SW480 (cell line): Measurements from ENCODE around the gene MAPK4.
"Not testable (repeated sequence)": the region's sequence is repeated elsewhere in the genome, so short reads cannot be mapped to it uniquely, and the experiment has no call there.

Experiments
- DNase-seq: peaks from one replicate; pipeline ENCODE4 v3.0.0-alpha.2; 2016; ENCODE audit warnings: low spot score

Gene MAPK4

DNA sequence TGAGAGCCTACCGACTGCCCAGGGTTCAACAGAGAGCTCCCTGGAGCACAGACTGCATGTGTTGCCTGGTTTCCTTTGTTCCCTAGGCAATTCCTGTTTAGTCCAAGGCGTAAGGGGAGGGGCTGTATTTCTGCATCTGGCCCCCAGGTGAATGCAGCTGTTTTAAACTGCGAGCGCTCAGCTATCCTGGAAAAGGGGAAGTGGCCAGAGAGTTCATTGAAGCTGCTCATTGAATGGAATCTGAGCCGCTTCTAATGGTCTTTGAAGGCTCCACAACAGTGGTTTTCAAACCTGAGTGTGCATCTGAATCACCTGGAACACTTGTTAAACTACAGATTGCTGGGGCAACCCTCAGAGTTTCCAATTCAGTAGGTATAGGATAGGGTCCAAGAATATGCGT lies 18.1 kb downstream of the MAPK4 start:
- no peak for DNase-seq

DNA sequence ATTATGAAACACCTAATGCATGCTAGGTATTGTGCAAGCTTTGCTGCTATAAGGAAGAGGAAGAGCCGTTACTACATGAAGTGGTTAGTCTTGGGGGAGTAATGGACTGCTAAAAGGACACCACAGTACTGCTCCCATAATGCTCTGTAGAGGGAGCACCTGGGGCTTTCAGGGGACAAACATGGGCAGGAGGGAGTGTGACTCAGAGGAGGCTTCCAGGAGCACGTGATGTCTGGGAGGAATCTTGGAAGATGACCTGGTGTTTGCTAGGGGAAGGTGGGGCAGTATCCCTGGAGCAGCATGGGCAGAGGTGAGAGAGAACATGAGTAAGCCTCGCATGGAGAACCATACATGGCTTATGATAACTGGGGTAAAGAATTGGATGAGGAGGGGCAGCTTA lies 18.8 kb downstream of the MAPK4 start:
- DNase-seq = no peak

DNA sequence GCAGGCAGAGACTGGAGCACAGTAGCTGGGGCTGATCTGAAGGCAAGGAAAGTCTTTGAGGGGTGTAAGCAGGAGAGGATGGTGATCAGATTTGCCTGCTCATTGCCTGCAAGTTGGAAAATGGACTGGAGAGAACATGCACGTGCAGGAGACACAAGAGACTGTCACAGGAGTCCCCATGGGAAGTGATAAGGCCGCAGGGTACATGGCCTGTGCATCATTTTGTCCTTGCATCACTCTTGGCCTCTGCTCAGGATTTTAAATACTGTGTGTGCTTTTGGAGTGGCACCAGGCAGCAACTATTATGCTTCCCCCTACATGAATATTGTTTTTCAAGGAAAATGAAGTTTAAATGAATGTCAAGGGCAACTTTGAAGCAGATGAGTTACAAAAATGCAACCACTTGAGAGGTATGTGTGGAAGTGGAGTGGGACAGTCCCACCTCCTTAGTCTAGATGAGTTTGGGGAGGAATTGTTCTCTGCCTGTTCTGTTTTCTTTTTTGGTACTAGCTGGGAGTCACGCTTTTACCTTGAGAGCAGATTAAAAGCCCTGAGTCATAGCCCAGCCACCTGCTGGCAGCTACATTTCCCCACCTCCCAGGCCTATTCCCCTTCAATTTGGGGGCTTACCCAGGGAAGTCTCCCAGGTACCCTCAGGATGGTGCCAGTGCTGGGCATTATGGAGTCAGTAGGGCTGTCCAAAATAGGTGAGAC lies 19.3 kb downstream of the MAPK4 start:
- no peak for DNase-seq

DNA sequence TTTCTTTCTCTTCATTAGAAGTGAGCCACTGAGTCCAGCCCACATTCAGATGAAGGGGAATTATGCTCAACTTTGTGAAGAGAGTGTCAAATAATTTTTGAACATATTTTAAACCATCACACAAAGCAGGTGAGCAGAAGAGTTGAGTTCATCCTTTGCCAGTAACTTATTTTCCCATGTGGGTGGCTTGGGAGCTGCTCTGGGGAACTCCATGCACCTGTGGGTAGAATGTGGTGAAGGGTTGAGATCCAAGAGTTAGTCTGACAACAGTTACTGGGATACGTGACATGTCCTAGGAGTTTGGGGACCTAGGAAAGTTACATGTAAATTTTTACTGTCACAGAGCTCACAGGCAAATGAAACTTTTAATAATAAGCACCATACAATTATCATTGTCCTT lies 21.6 kb downstream of the MAPK4 start:
- DNase-seq = no peak

DNA sequence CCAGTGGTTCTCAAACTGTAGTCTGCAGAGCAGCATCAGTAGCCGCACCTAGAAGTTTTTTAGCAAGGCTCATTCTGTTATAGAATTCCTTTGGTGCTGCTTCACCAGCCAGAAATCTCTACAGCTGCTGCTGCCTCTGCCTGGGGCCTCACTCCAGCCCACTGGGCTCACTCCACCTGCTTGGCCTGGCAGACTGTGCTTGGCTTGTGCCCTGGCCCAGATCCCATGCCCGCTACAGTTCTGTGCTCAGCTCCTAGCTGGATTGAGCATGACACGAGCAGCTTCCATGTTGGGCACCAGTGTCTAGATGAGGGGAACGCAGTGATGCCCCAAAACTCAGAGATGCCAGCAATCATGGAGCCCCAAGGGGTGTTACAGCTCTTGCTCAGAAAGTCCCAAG lies 22.6 kb downstream of the MAPK4 start:
- no peak for DNase-seq

DNA sequence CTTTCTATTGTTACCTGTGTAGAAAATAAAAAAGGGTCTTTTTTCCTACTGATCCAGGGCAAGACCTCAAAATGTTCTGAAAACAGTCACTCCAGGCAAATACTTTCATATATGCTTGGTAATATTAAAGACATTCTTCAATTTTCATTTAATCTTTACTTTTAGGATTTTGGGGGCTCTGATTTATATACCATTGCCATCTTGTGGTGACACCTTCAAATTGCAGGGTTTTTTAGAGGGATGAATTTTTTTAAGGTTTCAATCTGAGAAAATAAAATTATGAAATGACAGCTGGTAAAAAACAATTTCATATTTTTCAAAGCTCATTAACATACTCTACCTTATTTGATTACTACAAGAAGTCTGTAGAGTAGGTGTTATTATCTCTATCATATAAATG lies 26.8 kb downstream of the MAPK4 start:
- no peak for DNase-seq

DNA sequence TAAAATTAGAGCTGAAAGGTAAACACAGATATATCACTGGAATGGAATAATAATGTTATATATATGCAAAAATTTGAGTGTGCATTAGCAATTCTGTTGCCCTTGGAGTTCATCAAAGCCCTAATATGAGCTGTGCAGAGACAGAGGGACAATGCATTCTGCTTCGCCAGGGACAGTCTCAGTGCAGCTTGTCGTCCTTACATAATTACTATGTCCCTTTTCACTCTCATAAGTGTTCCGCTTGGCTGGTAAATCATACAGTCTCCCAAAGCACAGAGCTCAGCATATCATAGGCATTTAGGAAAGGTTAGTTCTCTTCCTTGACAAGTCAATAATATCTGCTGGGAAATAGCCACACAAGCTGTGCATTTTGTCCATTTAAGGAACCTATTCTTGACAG lies 30.7 kb downstream of the MAPK4 start:
- DNase-seq = no peak

DNA sequence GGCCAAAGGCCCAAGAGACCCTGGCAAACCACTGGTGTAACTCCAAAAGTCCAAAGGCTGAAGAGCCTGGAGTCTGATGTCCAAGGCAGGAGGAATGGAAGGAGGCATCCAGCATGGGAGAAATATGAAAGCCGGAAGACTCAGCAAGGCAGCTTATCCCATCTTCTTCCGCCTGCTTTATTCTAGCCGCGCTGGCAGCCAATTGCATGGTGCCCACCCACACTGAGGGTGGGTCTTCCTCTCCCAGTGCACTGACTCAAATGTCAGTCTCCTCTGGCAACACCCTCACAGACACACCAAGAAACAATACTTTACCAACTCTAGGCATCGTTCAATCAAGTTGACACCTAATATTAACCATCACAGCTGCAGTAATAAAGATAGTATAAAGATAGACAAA lies 34.1 kb downstream of the MAPK4 start:
- no peak for DNase-seq

DNA sequence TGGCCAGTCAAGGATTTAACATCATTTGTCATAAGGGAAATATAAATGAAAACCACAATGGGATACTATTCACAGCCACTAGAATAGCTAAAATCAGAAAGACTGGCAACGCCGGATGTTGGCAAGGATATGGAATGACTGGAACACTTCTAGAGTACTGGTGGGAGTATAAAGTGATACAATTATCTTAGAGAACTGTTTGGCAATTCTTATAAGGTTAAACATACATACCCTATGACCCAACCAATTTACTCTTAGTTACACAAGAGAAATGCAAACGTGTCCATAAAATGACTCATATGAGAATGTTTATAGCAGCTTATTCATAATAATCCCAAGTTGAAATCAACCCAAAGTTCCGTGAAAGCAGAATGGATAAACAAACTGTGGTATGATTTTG lies 35.1 kb downstream of the MAPK4 start:
- no peak for DNase-seq

DNA sequence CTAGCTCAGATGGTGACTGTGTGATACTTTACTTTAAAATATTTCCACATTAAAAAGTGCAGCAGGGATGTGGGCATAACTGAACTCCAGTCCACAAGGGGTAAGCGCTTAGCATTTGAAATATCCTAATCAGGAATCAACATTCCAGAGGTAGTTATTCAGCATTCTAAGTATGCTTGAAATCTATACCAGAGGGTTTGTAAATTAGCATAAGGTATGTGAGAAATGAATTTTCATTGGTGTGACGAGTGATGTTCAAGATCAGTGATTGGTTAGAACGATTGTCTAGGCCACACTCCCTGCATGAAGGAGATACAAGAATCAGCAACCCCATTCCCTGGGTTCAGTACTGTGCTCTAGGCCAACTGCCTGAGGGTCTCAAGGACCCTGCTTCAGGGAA lies 42.6 kb downstream of the MAPK4 start:
- DNase-seq = no peak

DNA sequence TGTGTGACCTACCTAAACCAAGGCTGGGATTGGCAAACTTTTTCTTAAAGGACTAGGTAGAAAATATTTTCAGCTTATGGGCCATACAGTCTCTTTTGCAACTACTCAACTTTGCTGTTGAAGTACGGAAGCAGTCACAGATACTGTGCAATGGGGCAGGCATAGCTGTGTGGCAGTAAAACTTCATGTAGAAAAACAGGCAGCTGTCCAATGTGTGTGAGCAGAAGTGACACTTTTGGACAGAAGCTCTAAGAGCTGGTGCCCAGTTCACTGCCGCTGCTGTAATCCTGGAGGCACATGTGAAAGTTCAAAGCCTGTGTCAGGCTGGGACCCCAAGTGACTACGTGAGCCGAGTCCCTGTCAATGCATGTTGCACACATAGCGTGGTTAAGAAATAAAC lies 46.7 kb downstream of the MAPK4 start:
- DNase-seq = no peak

DNA sequence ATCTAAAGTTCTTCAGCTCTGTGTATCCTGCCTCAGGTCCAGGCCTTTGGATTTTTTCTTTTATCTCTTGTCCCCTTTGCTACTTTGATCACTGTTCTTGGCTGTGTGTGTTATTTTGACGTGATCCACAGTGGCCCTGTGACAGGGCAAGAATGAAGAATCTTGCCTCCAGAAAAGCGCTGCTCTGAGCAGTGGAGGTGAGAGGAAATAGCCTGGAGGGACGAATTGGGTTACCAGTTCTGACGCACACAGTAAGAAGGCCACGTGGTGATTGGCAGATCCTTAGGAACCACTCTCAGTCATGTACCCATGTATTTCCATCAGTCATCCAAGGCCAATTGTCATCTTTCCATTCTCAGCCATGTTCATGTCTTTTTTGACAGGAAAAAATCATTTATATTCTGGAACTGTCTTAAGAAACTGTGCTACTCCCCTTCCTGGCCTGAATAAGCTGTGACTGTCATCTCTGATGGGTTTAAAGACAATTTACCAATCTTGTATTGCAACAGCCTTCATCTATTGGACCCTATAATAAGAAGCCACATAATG lies 47.6 kb downstream of the MAPK4 start:
- no peak for DNase-seq

DNA sequence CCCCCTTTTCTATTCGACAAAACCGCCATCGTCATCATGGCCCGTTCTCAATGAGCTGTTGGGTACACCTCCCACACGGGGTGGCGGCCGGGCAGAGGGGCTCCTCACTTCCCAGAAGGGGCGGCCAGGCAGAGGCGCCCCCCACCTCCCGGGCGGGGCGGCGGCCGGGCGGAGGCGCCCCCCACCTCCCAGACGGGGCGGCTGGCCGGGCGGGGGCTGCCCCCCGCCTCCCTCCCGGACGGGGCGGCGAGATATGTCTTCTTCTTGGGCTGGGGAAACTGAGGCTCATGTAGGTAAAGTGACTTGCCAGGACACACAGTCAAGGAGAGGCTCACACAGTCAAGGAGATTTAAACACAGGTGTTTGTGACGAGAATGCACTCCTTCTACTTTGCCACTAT lies 49.3 kb downstream of the MAPK4 start:
- not testable (repeated sequence) for DNase-seq

DNA sequence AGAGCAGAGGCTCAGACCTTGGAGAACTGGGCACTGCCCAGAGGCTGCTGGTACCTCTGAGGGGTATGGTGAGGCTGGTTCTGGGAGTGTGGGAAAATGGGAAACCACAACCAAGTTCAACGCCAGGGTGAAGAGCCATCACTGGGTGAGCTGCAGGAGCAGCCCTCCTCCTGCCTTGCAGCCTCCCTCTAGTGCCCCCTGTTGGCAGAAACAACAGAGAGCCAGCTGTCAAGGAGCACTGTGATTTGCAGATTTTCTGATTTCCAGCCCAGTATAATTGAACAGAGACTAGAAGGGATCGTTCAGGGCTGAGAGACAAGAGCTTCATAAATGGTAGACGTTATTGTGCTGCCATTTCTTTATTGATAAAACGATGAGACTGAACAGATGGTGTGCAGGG lies 50.5 kb downstream of the MAPK4 start:
- DNase-seq = no peak

DNA sequence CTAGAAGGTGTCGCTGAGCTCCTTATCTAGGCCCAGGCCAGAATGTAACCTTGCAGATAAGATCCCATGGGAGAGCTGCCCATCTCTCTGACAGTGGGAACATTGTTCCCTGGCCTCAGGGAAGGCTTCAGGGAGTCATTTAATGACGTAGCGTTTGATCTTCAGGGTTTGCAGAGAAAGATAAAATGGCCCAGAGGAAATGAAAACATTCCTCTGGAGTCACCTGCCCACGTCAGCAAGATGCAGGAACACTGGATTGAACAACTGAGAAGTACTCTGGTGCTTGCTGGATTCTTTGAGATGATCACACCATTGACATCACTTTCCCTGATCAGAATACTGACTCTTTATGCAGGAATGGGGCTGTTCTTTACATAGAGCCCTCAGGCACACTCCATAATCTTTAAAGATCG lies 51.6 kb downstream of the MAPK4 start:
- no peak for DNase-seq

DNA sequence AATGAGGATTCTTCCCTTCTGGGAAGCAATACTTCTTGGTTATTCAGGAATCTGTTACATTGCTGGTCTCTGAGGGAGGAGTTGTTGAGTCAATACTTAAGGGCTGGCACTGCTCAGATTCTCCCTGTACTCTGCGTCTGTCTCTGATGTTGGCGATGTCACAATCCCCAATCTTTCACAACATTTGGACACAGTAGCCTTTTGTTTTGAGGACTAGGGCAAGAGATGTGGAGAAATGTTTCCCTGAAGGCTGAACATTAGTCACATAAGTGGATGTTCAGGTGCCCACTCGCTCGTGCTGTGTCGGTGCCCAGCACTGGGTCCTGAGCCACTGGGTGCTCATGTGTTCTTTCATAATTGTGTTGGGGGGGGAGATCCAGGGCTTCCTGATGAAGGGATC lies 55.0 kb downstream of the MAPK4 start:
- DNase-seq = peak; percentile 28

DNA sequence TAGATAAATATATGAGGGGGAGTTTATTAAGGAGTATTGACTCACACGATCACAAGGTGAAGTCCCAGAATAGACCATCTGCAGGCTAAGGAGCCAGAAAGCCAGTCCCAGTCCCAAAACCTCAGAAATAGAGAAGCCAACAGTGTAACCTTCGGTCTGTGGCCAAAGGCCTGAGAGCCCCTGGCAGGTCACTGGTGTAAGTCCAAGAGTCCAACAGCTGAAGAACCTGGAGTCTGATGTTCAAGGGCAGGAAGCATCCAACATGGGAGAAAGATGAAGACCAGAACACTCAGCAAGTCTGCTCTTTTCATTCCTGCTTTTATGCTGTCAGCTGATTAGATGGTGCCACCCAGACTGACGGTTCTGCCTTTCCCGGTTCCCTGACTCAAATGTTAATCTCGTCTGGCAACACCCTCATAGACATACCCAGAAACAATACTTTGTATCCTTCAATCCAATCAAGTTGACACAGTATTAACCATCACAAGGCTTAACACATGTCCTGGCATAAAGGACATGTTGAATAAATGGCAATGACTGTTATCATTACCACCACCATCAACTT lies 56.7 kb downstream of the MAPK4 start:
- no peak for DNase-seq

DNA sequence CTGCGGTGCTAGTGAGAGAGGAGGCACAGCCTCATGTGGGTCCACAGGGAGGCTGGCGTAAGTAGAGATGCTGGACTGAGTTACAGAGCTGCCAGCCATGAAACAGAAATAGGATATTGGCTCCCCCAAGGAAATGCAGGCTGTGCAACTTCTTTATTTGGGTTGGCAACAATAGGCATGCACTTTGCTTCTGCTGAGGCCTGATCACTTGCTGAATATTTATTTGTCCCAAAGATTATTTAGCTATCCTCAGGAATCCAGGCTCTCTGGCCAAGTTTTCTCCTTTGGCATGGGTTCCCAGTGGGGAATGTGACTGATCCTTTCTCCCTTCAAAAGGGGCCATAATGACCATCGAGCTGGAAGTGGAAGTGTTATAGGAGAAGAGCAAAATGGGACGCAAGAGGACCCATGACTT lies 60.0 kb downstream of the MAPK4 start:
- no peak for DNase-seq

DNA sequence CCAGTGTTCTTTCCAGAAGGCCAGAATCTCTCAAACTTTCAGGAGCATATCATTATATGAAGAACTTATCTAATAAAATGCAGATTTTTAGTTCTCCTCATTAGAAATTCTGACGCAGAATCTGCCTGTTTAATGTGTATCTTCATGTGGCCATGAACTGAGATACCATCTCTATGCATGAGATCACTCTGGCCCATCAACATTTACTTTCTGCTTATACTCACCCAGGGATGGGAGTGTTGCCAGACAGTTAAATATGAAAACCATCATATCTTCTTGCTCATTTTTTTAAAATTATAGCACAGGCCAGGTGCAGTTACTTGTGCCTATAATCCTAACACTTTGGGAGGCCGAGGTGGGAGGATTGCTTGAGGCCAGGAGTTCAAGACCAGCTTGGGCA lies 60.4 kb downstream of the MAPK4 start:
- no peak for DNase-seq

DNA sequence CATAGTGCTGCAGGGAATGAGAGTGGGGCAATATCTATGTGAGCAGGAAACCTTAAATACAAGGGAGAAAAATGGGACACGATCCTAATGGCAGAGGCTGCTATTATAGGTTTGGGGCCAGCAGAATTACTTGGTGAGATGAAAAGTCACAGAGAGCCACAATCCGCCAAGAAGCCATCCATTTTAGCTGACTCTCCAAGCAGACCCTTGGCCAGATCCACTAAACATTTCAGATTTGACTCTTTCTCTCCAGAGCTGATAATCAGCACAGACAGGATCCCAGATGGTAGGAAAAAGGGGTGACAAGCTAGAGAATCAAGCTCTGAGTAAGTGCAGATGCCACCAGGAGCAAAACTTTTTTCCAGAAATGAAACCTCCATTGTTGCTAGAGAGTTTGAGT lies 61.5 kb downstream of the MAPK4 start:
- DNase-seq = no peak

DNA sequence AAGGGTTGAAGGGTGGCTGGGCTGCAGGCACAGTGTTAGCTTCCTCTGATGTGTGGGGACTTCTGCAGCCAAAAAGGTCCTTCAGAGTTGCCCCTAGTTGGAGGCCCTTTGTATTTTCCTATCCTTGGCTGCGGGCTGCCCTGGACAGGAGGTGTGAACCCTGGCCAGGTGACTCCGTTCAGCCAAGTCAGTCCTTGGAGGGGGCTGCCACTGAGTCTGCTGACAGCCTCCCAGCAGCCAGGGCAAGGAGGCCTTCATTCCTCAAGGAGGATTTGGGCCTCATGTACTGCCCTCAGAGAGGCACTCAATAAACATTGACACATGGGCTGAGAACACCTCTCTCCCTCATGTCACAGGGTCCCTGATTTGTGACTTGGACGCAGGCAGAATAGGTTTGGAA lies 62.4 kb downstream of the MAPK4 start:
- DNase-seq = no peak

DNA sequence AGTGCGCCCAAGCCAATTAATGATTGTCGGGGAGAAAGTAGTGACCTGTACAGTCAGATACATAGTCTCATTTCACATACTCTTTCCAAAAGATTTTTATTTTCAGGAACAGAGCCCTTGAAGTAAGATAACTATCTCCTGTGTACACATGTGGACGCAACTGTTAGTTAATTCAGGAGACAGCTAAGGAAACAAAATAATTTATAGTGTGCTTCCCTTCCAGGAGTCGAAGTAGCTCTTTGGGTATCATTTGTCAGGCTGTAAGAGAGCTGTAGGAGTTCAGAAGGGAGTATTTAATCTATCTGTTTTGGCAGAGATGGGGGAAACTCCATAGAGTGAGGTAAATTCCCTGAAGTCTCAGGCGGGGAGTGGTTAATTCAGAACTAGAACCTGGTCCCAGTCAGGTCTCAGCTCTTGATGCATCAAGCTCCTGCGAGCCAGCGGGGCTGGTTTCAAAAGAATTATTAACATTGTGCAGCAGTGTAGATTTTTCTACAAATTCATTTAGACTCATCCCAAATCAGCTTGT lies 63.0 kb downstream of the MAPK4 start:
- no peak for DNase-seq

DNA sequence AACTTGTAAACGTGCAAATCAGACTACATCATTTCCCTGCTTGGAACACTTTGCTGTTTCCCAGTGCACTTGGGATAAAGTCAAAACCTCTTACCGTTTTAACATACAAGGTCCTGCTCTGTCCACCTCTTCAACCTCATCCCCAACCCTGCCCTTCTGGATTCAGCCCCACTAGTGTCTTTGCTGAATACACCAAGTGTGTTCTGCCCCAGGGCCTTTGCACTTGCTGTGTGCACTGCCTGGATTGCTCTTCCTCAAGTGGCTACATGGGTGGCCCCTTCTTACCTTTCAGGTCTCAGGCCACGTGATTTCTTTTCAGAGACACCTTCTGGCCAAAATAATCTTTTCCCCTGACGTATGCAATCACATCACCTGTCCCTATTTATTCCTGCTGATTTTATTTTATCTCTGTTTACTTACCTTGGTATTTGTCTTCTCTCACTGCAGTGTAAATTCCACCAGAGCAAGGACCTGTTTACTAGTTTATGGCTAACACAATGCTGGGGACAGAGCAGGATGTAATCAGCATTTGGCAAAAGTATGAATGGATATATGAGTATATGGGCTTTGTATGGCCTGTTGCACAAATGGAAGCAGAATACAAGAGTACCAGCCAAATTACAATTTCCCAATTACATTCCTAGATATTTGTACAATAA lies 63.9 kb downstream of the MAPK4 start:
- DNase-seq = no peak
